IMR-90 (cell line): Measurements from ENCODE around the gene CCDC148. TPM values are rescaled to one million over a fixed set of nuclear protein-coding genes. Genes with fewer than 3 reads are reported as not detected.

Experiments used
- ATAC-seq: fragments of 200-7000 bp; cut with Tn5 transposase; 2 replicates; pipeline ENCODE4 v1.9.1; 2020; ENCODE audit warnings: low read depth, mild to moderate bottlenecking, moderate library complexity
- BruUV-seq: library from RNA; stranded (reverse); fragments of 400-500 nt; replicated peaks from 2 replicates; lab custom pipeline; 2021; lab: Mats Ljungman, UMichigan
- CTCF ChIA-PET: fragments of 300-600 bp; formaldehyde crosslinking; extraction: SDS; loops from one replicate; lab custom pipeline; 2021; ENCODE audit warnings: antibody characterized with exemption; lab: Yijun Ruan, JAX
- POLR2A ChIA-PET: fragments of 300-600 bp; sonication (Branson Sonifier 250); formaldehyde crosslinking; loops from one replicate; lab custom pipeline; 2022; ENCODE audit warnings: antibody characterized with exemption; ENCODE audit not compliant: unreplicated experiment; lab: Charles Lee
- DNase-seq: peaks from one replicate; pipeline ENCODE4 v3.0.0; 2013
- H2AFZ ChIP-seq: replicated peaks from 2 replicates; pipeline ENCODE3; 2013; ENCODE audit warnings: low read length, mild to moderate bottlenecking; ENCODE audit not compliant: poor library complexity
- H2AK5ac ChIP-seq: 2 replicates; pipeline ENCODE4 v1.6.1; 2013; ENCODE audit warnings: low read depth, low read length, inconsistent platforms
- H2AK9ac ChIP-seq: replicated peaks from 2 replicates; pipeline ENCODE3; 2013; ENCODE audit warnings: mild to moderate bottlenecking, low read depth, low read length, moderate library complexity; ENCODE audit not compliant: poor library complexity
- H2BK120ac ChIP-seq: 2 replicates; pipeline ENCODE4 v1.6.1; 2013; ENCODE audit warnings: low read depth, low read length, inconsistent platforms
- H2BK15ac ChIP-seq: 3 replicates; pipeline ENCODE4 v1.6.1; 2013; ENCODE audit warnings: low read depth, low read length, inconsistent platforms
- H2BK20ac ChIP-seq: 2 replicates; pipeline ENCODE4 v1.6.1; 2013; ENCODE audit warnings: low read depth, mild to moderate bottlenecking, inconsistent platforms, low read length, moderate library complexity
- H2BK5ac ChIP-seq: 2 replicates; pipeline ENCODE4 v1.6.1; 2013; ENCODE audit warnings: mild to moderate bottlenecking, low read depth, low read length, inconsistent platforms; ENCODE audit not compliant: poor library complexity, severe bottlenecking
- H3K14ac ChIP-seq: replicated peaks from 2 replicates; pipeline ENCODE4 v1.6.1; 2013; ENCODE audit warnings: low read depth, low read length, inconsistent platforms
- H3K18ac ChIP-seq: 2 replicates; pipeline ENCODE4 v1.6.1; 2013; ENCODE audit warnings: low read depth, low read length, control low read depth
- H3K23ac ChIP-seq: 2 replicates; pipeline ENCODE4 v1.6.1; 2013; ENCODE audit warnings: low read depth, low read length, inconsistent platforms
- H3K27ac ChIP-seq: 2 replicates; pipeline ENCODE4 v1.5.1; 2013; ENCODE audit warnings: mild to moderate bottlenecking, control low read depth, low read length; ENCODE audit not compliant: insufficient read depth
- H3K27me3 ChIP-seq: 2 replicates; pipeline ENCODE4 v1.6.1; 2013; ENCODE audit warnings: low read length; ENCODE audit not compliant: control insufficient read depth, insufficient read depth
- H3K36me3 ChIP-seq: 2 replicates; pipeline ENCODE4 v1.6.1; 2013; ENCODE audit warnings: low read length, mixed read lengths; ENCODE audit not compliant: control insufficient read depth, insufficient read depth
- H3K4ac ChIP-seq: 2 replicates; pipeline ENCODE4 v1.6.1; 2013; ENCODE audit warnings: low read depth, low read length, inconsistent platforms
- H3K4me1 ChIP-seq: 2 replicates; pipeline ENCODE4 v1.6.1; 2013; ENCODE audit warnings: low read length, mixed read lengths; ENCODE audit not compliant: control insufficient read depth, insufficient read depth
- H3K4me2 ChIP-seq: 2 replicates; pipeline ENCODE4 v1.6.1; 2013; ENCODE audit warnings: low read depth, mild to moderate bottlenecking, control low read depth, low read length, moderate library complexity
- H3K4me3 ChIP-seq: 2 replicates; pipeline ENCODE4 v1.5.1; 2013; ENCODE audit warnings: low read depth, mild to moderate bottlenecking, control low read depth, low read length, moderate library complexity; ENCODE audit not compliant: insufficient read depth
- H3K56ac ChIP-seq: 2 replicates; pipeline ENCODE4 v1.6.1; 2013; ENCODE audit warnings: low read length, inconsistent platforms; ENCODE audit not compliant: insufficient read depth; ENCODE audit errors: extremely low read depth
- H3K79me1 ChIP-seq, 2 experiments: 2 replicates each; pipeline ENCODE4 v1.6.1; 2013; ENCODE audit warnings: low read length in 2 of 2, inconsistent platforms in 1 of 2, low read depth in 1 of 2
- H3K9ac ChIP-seq: 2 replicates; pipeline ENCODE4 v1.6.1; 2013; ENCODE audit warnings: low read depth, low read length, control low read depth
- H3K9me1 ChIP-seq: 2 replicates; pipeline ENCODE4 v1.6.1; 2013; ENCODE audit warnings: low read length, inconsistent platforms; ENCODE audit not compliant: insufficient read depth
- H3K9me3 ChIP-seq: 2 replicates; pipeline ENCODE4 v1.6.1; 2013; ENCODE audit warnings: low read length; ENCODE audit not compliant: control insufficient read depth, insufficient read depth
- H4K20me1 ChIP-seq: 2 replicates; pipeline ENCODE4 v1.6.1; 2013; ENCODE audit warnings: low read length, inconsistent platforms; ENCODE audit not compliant: insufficient read depth
- H4K5ac ChIP-seq: 2 replicates; pipeline ENCODE4 v1.6.1; 2013; ENCODE audit warnings: mild to moderate bottlenecking, low read depth, low read length, control low read depth
- H4K8ac ChIP-seq, 2 experiments: 2 replicates each; pipeline ENCODE4 v1.6.1; 2013; ENCODE audit warnings: low read depth in 2 of 2, low read length in 2 of 2, control low read depth in 1 of 2, inconsistent platforms in 1 of 2
- H4K91ac ChIP-seq: 2 replicates; pipeline ENCODE4 v1.6.1; 2013; ENCODE audit warnings: low read depth, low read length, inconsistent platforms; ENCODE audit not compliant: insufficient read depth
- CHD1 ChIP-seq: IDR thresholded peaks from 2 replicates; pipeline ENCODE4 v1.6.1; 2012; ENCODE audit warnings: low read depth, low read length, improper control_type of control experiment
- ELK1 ChIP-seq: fragments of 150-350 bp; IDR thresholded peaks from 2 replicates; pipeline ENCODE4 v1.6.1; 2016; ENCODE audit warnings: low read depth, mild to moderate bottlenecking, low read length, moderate library complexity, borderline replicate concordance
- FOS ChIP-seq: fragments of 150-350 bp; IDR thresholded peaks from 2 replicates; pipeline ENCODE4 v1.6.1; 2016; ENCODE audit warnings: low read depth, low read length
- MXI1 ChIP-seq: IDR thresholded peaks from 2 replicates; pipeline ENCODE4 v1.6.1; 2012; ENCODE audit warnings: low read depth, mild to moderate bottlenecking, low read length, moderate library complexity, borderline replicate concordance
- POLR2A ChIP-seq: IDR thresholded peaks from 2 replicates; pipeline ENCODE4 v1.6.1; 2012; ENCODE audit warnings: mild to moderate bottlenecking, low read depth, low read length
- RCOR1 ChIP-seq: IDR thresholded peaks from 2 replicates; pipeline ENCODE4 v1.6.1; 2012; ENCODE audit warnings: mild to moderate bottlenecking, low read length, improper control_type of control experiment; ENCODE audit not compliant: insufficient replicate concordance
- RFX5 ChIP-seq: IDR thresholded peaks from 2 replicates; pipeline ENCODE4 v1.8.0; 2012; ENCODE audit warnings: low read depth, mild to moderate bottlenecking, low read length, moderate library complexity
- SMC3 ChIP-seq: fragments of 150-350 bp; IDR thresholded peaks from 2 replicates; pipeline ENCODE4 v1.6.1; 2016; ENCODE audit warnings: low read depth, mild to moderate bottlenecking, antibody characterized with exemption, low read length, moderate library complexity
- USF2 ChIP-seq: fragments of 150-350 bp; IDR thresholded peaks from 2 replicates; pipeline ENCODE4 v1.6.1; 2017; ENCODE audit warnings: mild to moderate bottlenecking, antibody characterized with exemption, low read length, low read depth
- WGBS, 2 experiments: methylation state at CpG; one replicate each; pipeline versions ENCODE4 v1.1.5 to v1.1.7; 2013; ENCODE audit warnings: missing lambda C conversion rate in 2 of 2; ENCODE audit not compliant: insufficient read length in 1 of 2; ENCODE audit errors: extremely low coverage in 2 of 2; 5-methylcytosine and 5-hydroxymethylcytosine counted together
- dilution Hi-C: fragments of 300-500 bp; cut with HindIII; formaldehyde crosslinking; loops from one replicate; pipeline ENCODE4 v1.14.3; 2018; ENCODE audit warnings: low sequenced_read_pairs; ENCODE audit not compliant: unreplicated experiment
- in situ Hi-C: fragments of 300-500 bp; cut with MboI; formaldehyde crosslinking; loops from 3 replicates; pipeline ENCODE4 v1.14.3; 2019; ENCODE audit warnings: low sequenced_read_pairs, inconsistent platforms, mixed read lengths
- intact Hi-C: fragments of 100-400 bp; cut with micrococcal nuclease; formaldehyde crosslinking; loops from 2 replicates; pipeline ENCODE4 v1.10.0; 2022
- polyA plus RNA-seq, 3 experiments: library from polyadenylated mRNA; depleted of rRNA; stranded (reverse); fragments of >200 nt; gene quantifications; 2 replicates each; pipeline ENCODE4 v1.2.3, GENCODE V29; 2012; ENCODE audit warnings: low replicate concordance in 1 of 3
- total RNA-seq: library from RNA; depleted of rRNA; stranded (reverse); fragments of >200 nt; gene quantifications from 2 replicates; pipeline ENCODE4 v1.2.3, GENCODE V29; 2012

The CCDC148 gene
- total and polyA plus RNA-seq, 2 of the 4 experiments (the other 2 are of a cell fraction) = 0.18 to 0.31 TPM

- Histone ChIP-seq H3K27me3 (no peaks in the 10 kb centered on the region; the same call in 1 of the 2 replicates), H2BK120ac (no peak overlapping the region), H4K91ac (no peak overlapping the region), H3K23ac (no peak overlapping the region), H3K9ac (no peak overlapping the region), H2BK20ac (no peak overlapping the region), H4K5ac (no peak overlapping the region), H2AK9ac (no peak overlapping the region), H2AK5ac (no peak overlapping the region), H3K9me3 (no peaks in the 10 kb centered on the region), H4K20me1 (no peaks in the 10 kb centered on the region), H3K14ac (no peak overlapping the region), H3K27ac (no peak overlapping the region), H4K8ac (no peak overlapping the region), H3K4me2 (no peak overlapping the region), H3K9me1 (no peaks in the 10 kb centered on the region), H3K36me3 (no peaks in the 10 kb centered on the region), H3K18ac (no peak overlapping the region), H2AFZ (no peak overlapping the region), H3K56ac (no peak overlapping the region), H2BK5ac (no peak overlapping the region), H2BK15ac (no peak overlapping the region), H3K79me1 (no peaks in the 10 kb centered on the region), H3K4me1 (no peaks in the 10 kb centered on the region), H3K4ac (no peak overlapping the region), H3K4me3 (no peak overlapping the region)
- dilution Hi-C loops = no loop called here
- in situ Hi-C loops = no loop called here
- WGBS, 2 experiments = 43% methylated on average over 1 of the region's 2 CpGs; no CpG with 5 or more reads in 1 of the 2 experiments
- peak; percentile 16 for DNase-seq
- ATAC-seq = no peak
- intact Hi-C loops = no loop called here
- ChIA-PET POLR2A (no interaction called here), CTCF (no interaction called here)
- BruUV-seq = no TSS peak
- TF ChIP-seq RFX5 (no peak), RCOR1 (no peak), ELK1 (no peak), FOS (no peak), MXI1 (no peak), CHD1 (no peak), USF2 (no peak), SMC3 (no peak), POLR2A (no peak)
These were observed 64.7 kb downstream of the CCDC148 start for GRCh38 chr2:158391876-158392275.
